HUES6 (cell line): ENCODE results near the gene IL1RN.

Experiments
- H3K27ac ChIP-seq: 2 replicates; pipeline ENCODE4 v1.7.0; 2013; ENCODE audit warnings: low read depth, mild to moderate bottlenecking, low read length, inconsistent platforms
- H3K27me3 ChIP-seq: 2 replicates; pipeline ENCODE4 v1.6.1; 2013; ENCODE audit warnings: low read length; ENCODE audit not compliant: control insufficient read depth, insufficient read depth
- H3K36me3 ChIP-seq: 2 replicates; pipeline ENCODE4 v1.6.1; 2013; ENCODE audit warnings: low read length; ENCODE audit not compliant: control insufficient read depth, insufficient read depth
- H3K4me1 ChIP-seq: 2 replicates; pipeline ENCODE4 v1.6.1; 2013; ENCODE audit warnings: low read length; ENCODE audit not compliant: control insufficient read depth, insufficient read depth
- H3K4me3 ChIP-seq: 2 replicates; pipeline ENCODE4 v1.5.1; 2013; ENCODE audit warnings: low read depth, low read length
- H3K9ac ChIP-seq: one replicate; pipeline ENCODE4 v1.6.1; 2013; ENCODE audit warnings: mild to moderate bottlenecking, low read length
- H3K9me3 ChIP-seq: 2 replicates; pipeline ENCODE4 v1.6.1; 2013; ENCODE audit warnings: low read depth, low read length; ENCODE audit not compliant: control insufficient read depth, insufficient read depth

Gene IL1RN

GRCh38 chr2:113117541-113118262 is 9.7 kb upstream of the IL1RN start:
- Histone ChIP-seq H3K4me3 (no peak overlapping the region), H3K36me3 (no peaks in the 10 kb centered on the region), H3K27me3 (peaks cover 20% of the 10 kb centered on the region; the same call in 1 of the 2 replicates), H3K27ac (no peak overlapping the region), H3K9ac (no peak overlapping the region), H3K4me1 (peaks cover 4% of the 10 kb centered on the region), H3K9me3 (no peaks in the 10 kb centered on the region)

GRCh38 chr2:113118263-113118657 is 9.1 kb upstream of the IL1RN start:
- Histone ChIP-seq H3K36me3 (no peaks in the 10 kb centered on the region), H3K9me3 (no peaks in the 10 kb centered on the region), H3K4me1 (no peaks in the 10 kb centered on the region), H3K27me3 (peaks cover 20% of the 10 kb centered on the region; the same call in 1 of the 2 replicates), H3K27ac (no peak overlapping the region), H3K9ac (no peak overlapping the region), H3K4me3 (no peak overlapping the region)

- H3K4me1 ChIP-seq = no peaks in the 10 kb centered on the region
- H3K4me3 ChIP-seq = no peak overlapping the region
- H3K36me3 ChIP-seq = no peaks in the 10 kb centered on the region
- H3K27me3 ChIP-seq = peaks cover 20% of the 10 kb centered on the region; the same call in 1 of the 2 replicates
- H3K9me3 ChIP-seq = no peaks in the 10 kb centered on the region
- no peak overlapping the region for H3K9ac ChIP-seq
- H3K27ac ChIP-seq = no peak overlapping the region
Observed at GRCh38 chr2:113119111-113119510, 8.3 kb upstream of the IL1RN start.

- peaks cover 20% of the 10 kb centered on the region; the same call in 1 of the 2 replicates for H3K27me3 ChIP-seq
Observed at GRCh38 chr2:113120861-113121260, 6.5 kb upstream of the IL1RN start.

GRCh38 chr2:113122364-113122763 is 5.0 kb upstream of the IL1RN start:
- Histone ChIP-seq H3K27ac (no peak overlapping the region), H3K9me3 (no peaks in the 10 kb centered on the region), H3K36me3 (no peaks in the 10 kb centered on the region), H3K27me3 (peaks cover 20% of the 10 kb centered on the region; the same call in 1 of the 2 replicates), H3K9ac (no peak overlapping the region), H3K4me1 (no peaks in the 10 kb centered on the region), H3K4me3 (no peak overlapping the region)

More at GRCh38 chr2:113120861-113121260, 6.5 kb upstream of the IL1RN start:
- H3K4me3 ChIP-seq = no peak overlapping the region
- no peaks in the 10 kb centered on the region for H3K4me1 ChIP-seq
- no peaks in the 10 kb centered on the region for H3K36me3 ChIP-seq
- H3K9me3 ChIP-seq = no peaks in the 10 kb centered on the region
- no peak overlapping the region for H3K9ac ChIP-seq
- no peak overlapping the region for H3K27ac ChIP-seq

- Histone ChIP-seq H3K9me3 (no peaks in the 10 kb centered on the region), H3K36me3 (no peaks in the 10 kb centered on the region), H3K27ac (no peak overlapping the region), H3K4me3 (no peak overlapping the region), H3K9ac (no peak overlapping the region), H3K4me1 (no peaks in the 10 kb centered on the region), H3K27me3 (peaks cover 20% of the 10 kb centered on the region; the same call in 1 of the 2 replicates)
Observed at GRCh38 chr2:113123726-113124125, 3.7 kb upstream of the IL1RN start.

- Histone ChIP-seq H3K4me1 (no peaks in the 10 kb centered on the region), H3K9ac (no peak overlapping the region)
Observed at GRCh38 chr2:113124181-113124961, 3.0 kb upstream of the IL1RN start.

GRCh38 chr2:113124984-113125855 is 2.2 kb upstream of the IL1RN start:
- Histone ChIP-seq H3K36me3 (no peaks in the 10 kb centered on the region), H3K27me3 (peaks cover 16% of the 10 kb centered on the region; the same call in 1 of the 2 replicates), H3K4me3 (no peak overlapping the region), H3K9ac (no peak overlapping the region), H3K9me3 (no peaks in the 10 kb centered on the region), H3K27ac (no peak overlapping the region), H3K4me1 (no peaks in the 10 kb centered on the region)

More at GRCh38 chr2:113124181-113124961, 3.0 kb upstream of the IL1RN start:
- H3K4me3 ChIP-seq = no peak overlapping the region
- H3K9me3 ChIP-seq = no peaks in the 10 kb centered on the region
- H3K27ac ChIP-seq = no peak overlapping the region
- no peaks in the 10 kb centered on the region for H3K36me3 ChIP-seq
- peaks cover 20% of the 10 kb centered on the region; the same call in 1 of the 2 replicates for H3K27me3 ChIP-seq

GRCh38 chr2:113127646-113128570 is 510 bp downstream of the IL1RN start:
- Histone ChIP-seq H3K36me3 (no peaks in the 10 kb centered on the region), H3K4me1 (no peaks in the 10 kb centered on the region), H3K9me3 (no peaks in the 10 kb centered on the region), H3K27me3 (no peaks in the 10 kb centered on the region; the same call in 1 of the 2 replicates), H3K9ac (no peak overlapping the region), H3K27ac (no peak overlapping the region), H3K4me3 (no peak overlapping the region)
